NT2/D1 (cell line): ENCODE data around the gene BCAS3.

Source experiments
- YY1 ChIP-seq: IDR thresholded peaks from 2 replicates; pipeline ENCODE4 v1.6.1; 2011; ENCODE audit not compliant: insufficient read length, insufficient read depth
- ZNF274 ChIP-seq: IDR thresholded peaks from 2 replicates; pipeline ENCODE4 v1.6.1; 2011; ENCODE audit warnings: mild to moderate bottlenecking, low read depth, low read length

DNA sequence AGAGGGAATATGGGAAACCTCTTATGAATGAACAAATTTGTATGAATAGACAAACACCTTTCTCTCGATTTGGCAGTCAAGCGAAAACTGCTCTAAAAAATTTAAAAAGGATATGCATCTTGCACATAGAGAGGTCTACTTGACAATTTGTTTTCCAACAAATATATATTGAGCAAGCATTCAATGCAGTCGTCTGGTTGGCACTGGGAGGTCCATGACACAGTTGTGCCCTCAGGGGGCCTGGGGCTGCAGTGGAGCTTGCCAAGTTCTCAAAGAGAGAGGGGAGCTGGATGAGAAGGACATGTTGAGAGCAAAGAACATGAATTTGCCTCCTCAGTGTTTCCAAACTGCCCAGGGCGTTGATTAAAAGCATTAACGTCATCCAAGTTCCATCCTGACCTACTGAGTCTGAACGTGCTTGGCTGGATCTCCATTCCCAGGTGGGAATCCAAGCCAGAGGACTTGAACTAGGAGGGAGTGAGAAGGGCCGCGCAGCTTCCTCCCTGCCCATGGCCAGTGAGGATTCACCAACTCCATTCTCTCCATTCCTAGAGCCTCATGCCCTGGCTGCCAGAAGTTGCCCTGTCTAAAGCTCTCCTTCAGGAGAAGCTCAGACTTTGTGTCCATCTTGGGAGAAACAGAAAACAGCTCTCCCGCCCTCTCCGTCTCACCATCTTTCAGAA, 746.5 kb downstream of the BCAS3 start:
- no peak for TF ChIP-seq YY1
- TF ChIP-seq ZNF274: no peak
